PFSK-1 (cell line): ENCODE data around the gene RPS3.

Source experiments
- POLR2AphosphoS5 ChIP-seq: IDR thresholded peaks from 2 replicates; pipeline ENCODE4 v1.6.1; 2012; ENCODE audit warnings: low read depth, mild to moderate bottlenecking, control low read depth, low read length, moderate library complexity
- TAF1 ChIP-seq: IDR thresholded peaks from 2 replicates; pipeline ENCODE4 v1.6.1; 2012; ENCODE audit warnings: low read length, control low read depth, borderline replicate concordance; ENCODE audit not compliant: insufficient read depth

DNA sequence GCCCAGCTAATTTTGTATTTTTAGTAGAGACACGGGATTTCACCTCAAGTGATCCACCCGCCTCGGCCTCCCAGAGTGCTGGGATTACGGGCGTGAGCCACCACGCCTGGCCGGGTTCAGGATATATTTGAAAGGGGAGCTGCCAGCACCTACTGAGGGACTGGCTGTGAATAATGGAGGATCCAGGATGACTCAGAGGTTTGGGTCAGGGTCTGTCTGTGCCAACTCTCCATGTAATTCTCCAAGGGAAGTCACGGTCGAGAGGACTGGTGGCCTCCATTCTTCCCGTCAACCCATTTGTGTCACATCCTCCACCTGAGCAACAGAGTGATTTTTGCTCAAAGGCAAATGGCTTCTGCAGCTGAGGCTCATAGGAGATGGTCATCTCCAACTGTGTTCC is 44.3 kb upstream of the RPS3 start:
- TF ChIP-seq TAF1 (no peak), POLR2AphosphoS5 (no peak)
